Gastroesophageal sphincter (tissue), 3 donors: ENCODE data around the gene PDE1C.

Experiments used
- CTCF ChIP-seq, 4 experiments: fragments of 200-600 bp in 2 of 4; fragments of 450-650 bp in 2 of 4; sonication (generic) in 1 of 4; IDR thresholded peaks; one replicate each; pipeline ENCODE4 v1.5.1; 2017 to 2019; ENCODE audit warnings: antibody characterized with exemption in 4 of 4, mild to moderate bottlenecking in 2 of 4, moderate library complexity in 2 of 4
- EP300 ChIP-seq: sonication (generic); formaldehyde crosslinking; IDR thresholded peaks from one replicate; pipeline ENCODE4 v1.6.1; 2017; ENCODE audit warnings: antibody characterized with exemption, mild to moderate bottlenecking
- POLR2A ChIP-seq, 2 donors: fragments of 450-650 bp; IDR thresholded peaks; one replicate each; pipeline ENCODE4 v1.6.1; 2017; ENCODE audit warnings: antibody characterized with exemption in 2 of 2, mild to moderate bottlenecking in 2 of 2, moderate library complexity in 1 of 2
- POLR2AphosphoS5 ChIP-seq: sonication (generic); formaldehyde crosslinking; IDR thresholded peaks from one replicate; pipeline ENCODE4 v1.6.1; 2017; ENCODE audit warnings: antibody characterized with exemption

GRCh38 chr7:32039000-32039756 is 31.0 kb downstream of the PDE1C start:
- TF ChIP-seq CTCF (IDR thresholded peaks at IDR 0.05) (no peak), POLR2AphosphoS5 (no peak), EP300 (no peak), POLR2A (IDR thresholded peaks at IDR 0.05) (no peak)
